A204.1 (cell line): Measurements from ENCODE around the gene C16orf95.
"Not testable (repeated sequence)": the region's sequence is repeated elsewhere in the genome, so short reads cannot be mapped to it uniquely, and the experiment has no call there.

Experiments
- FAIRE-seq: peaks from 2 replicates; lab custom pipeline; 2012; peaks lifted over from hg19 to GRCh38; lab: Jason Lieb, UNC

The C16orf95 gene

GRCh38 chr16:87346517-87347060, 29.4 kb upstream of the C16orf95 start:
- FAIRE-seq, result no peak

- FAIRE-seq, result no peak
These were observed 28.7 kb upstream of the C16orf95 start for GRCh38 chr16:87345726-87346424.

- no peak for FAIRE-seq
These were observed 27.9 kb upstream of the C16orf95 start for GRCh38 chr16:87344931-87345631.

- FAIRE-seq, result no peak
These were observed 27.2 kb upstream of the C16orf95 start for GRCh38 chr16:87344165-87344930.

GRCh38 chr16:87343753-87344050, 26.5 kb upstream of the C16orf95 start:
- no peak for FAIRE-seq

GRCh38 chr16:87342978-87343752, 26.0 kb upstream of the C16orf95 start:
- no peak for FAIRE-seq

- FAIRE-seq, result no peak
These were observed 25.3 kb upstream of the C16orf95 start for GRCh38 chr16:87342504-87342903.

GRCh38 chr16:87340198-87340597, 23.0 kb upstream of the C16orf95 start:
- FAIRE-seq, result no peak

GRCh38 chr16:87339724-87340105, 22.5 kb upstream of the C16orf95 start:
- FAIRE-seq, result not testable (repeated sequence)

- FAIRE-seq, result no peak
These were observed 22.0 kb upstream of the C16orf95 start for GRCh38 chr16:87339086-87339723.

- FAIRE-seq, result no peak
These were observed 21.1 kb upstream of the C16orf95 start for GRCh38 chr16:87338155-87338765.

GRCh38 chr16:87337262-87337771, 20.1 kb upstream of the C16orf95 start:
- no peak for FAIRE-seq

GRCh38 chr16:87336434-87337240, 19.4 kb upstream of the C16orf95 start:
- FAIRE-seq, result no peak

- FAIRE-seq, result no peak
These were observed 18.6 kb upstream of the C16orf95 start for GRCh38 chr16:87335625-87336433.

GRCh38 chr16:87334651-87335624, 17.7 kb upstream of the C16orf95 start:
- no peak for FAIRE-seq

GRCh38 chr16:87333581-87334331, 16.6 kb upstream of the C16orf95 start:
- FAIRE-seq, result no peak

GRCh38 chr16:87333101-87333500, 15.9 kb upstream of the C16orf95 start:
- FAIRE-seq, result no peak
